Muscle of back (tissue), 11 donors: ENCODE measurements around the gene PRDM2. TPM values are rescaled to one million over a fixed set of nuclear protein-coding genes. Genes with fewer than 3 reads are reported as not detected.
A peak's percentile ranks its signal among the peaks of the same experiment; 100 is the strongest.

Source experiments
- DNase-seq, 3 donors: peaks; one replicate each; pipeline versions ENCODE4 v3.0.0 to v3.0.0-alpha.2; 2013
- polyA plus RNA-seq, 10 donors: library from polyadenylated mRNA; unstranded; fragments of 120-200 nt; gene quantifications; one replicate each; pipeline ENCODE4 v1.2.1, GENCODE V29; 2013; ENCODE audit not compliant: insufficient read length in 10 of 10

The PRDM2 gene
- polyA plus RNA-seq, 10 donors, result 28.3 to 43.8 (median 38.3) TPM

GRCh38 chr1:13809461-13810159, 109.6 kb downstream of the PRDM2 start:
- no peak for DNase-seq

GRCh38 chr1:13812456-13813397, 112.7 kb downstream of the PRDM2 start:
- DNase-seq, result no peak

GRCh38 chr1:13813398-13814012, 113.5 kb downstream of the PRDM2 start:
- DNase-seq, result peak in 2 of 3 donors; percentile 22 to 55

GRCh38 chr1:13814131-13814530, 114.1 kb downstream of the PRDM2 start:
- DNase-seq, result no peak

- no peak for DNase-seq
Measured at GRCh38 chr1:13816016-13816760, 116.2 kb downstream of the PRDM2 start.

GRCh38 chr1:13817906-13818305, 117.9 kb downstream of the PRDM2 start:
- DNase-seq, result no peak

- no peak for DNase-seq
Measured at GRCh38 chr1:13818926-13819325, 118.9 kb downstream of the PRDM2 start.

- no peak for DNase-seq
Measured at GRCh38 chr1:13819642-13820041, 119.7 kb downstream of the PRDM2 start.

- DNase-seq, result no peak
Measured at GRCh38 chr1:13820055-13820454, 120.1 kb downstream of the PRDM2 start.

- DNase-seq, result no peak
Measured at GRCh38 chr1:13820456-13820855, 120.5 kb downstream of the PRDM2 start.

- no peak for DNase-seq
Measured at GRCh38 chr1:13823126-13823880, 123.3 kb downstream of the PRDM2 start.

GRCh38 chr1:13823936-13824335, 123.9 kb downstream of the PRDM2 start:
- DNase-seq, result no peak

- DNase-seq, result no peak
Measured at GRCh38 chr1:13824626-13825025, 124.6 kb downstream of the PRDM2 start.

GRCh38 chr1:13825033-13825432, 125.0 kb downstream of the PRDM2 start:
- no peak for DNase-seq

- DNase-seq, result no peak
Measured at GRCh38 chr1:13826009-13826408, 126.0 kb downstream of the PRDM2 start.

GRCh38 chr1:13826591-13826990, 126.6 kb downstream of the PRDM2 start:
- no peak for DNase-seq

GRCh38 chr1:13828454-13829151, 128.6 kb downstream of the PRDM2 start:
- peak in 1 of 3 donors; percentile 31 for DNase-seq

GRCh38 chr1:13829152-13829769, 129.3 kb downstream of the PRDM2 start:
- DNase-seq, result no peak

GRCh38 chr1:13830170-13830569, 130.2 kb downstream of the PRDM2 start:
- DNase-seq, result no peak
